ENCODE results near the gene AMOTL1.

Gene AMOTL1

DNA sequence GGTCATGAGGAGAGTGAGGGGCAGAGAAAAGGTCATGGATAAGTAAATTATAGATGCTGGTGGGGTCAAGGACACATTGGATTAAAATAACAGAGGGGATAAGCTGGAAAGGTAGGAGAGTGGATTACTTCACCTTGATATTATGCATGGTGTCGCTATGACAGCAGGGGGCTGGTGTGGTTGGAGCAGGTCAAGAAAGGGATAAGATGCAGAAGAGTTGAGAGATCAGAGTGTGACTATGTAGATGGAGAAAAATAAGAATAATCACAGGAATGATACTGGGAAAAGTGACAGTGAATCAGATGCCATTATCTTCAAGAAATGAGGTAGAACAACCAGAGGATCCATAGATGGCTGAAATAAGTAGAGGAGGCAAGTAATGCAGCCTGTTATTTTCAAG is 29.4 kb upstream of the AMOTL1 start:
- TF ChIP-seq, protein P1, sequence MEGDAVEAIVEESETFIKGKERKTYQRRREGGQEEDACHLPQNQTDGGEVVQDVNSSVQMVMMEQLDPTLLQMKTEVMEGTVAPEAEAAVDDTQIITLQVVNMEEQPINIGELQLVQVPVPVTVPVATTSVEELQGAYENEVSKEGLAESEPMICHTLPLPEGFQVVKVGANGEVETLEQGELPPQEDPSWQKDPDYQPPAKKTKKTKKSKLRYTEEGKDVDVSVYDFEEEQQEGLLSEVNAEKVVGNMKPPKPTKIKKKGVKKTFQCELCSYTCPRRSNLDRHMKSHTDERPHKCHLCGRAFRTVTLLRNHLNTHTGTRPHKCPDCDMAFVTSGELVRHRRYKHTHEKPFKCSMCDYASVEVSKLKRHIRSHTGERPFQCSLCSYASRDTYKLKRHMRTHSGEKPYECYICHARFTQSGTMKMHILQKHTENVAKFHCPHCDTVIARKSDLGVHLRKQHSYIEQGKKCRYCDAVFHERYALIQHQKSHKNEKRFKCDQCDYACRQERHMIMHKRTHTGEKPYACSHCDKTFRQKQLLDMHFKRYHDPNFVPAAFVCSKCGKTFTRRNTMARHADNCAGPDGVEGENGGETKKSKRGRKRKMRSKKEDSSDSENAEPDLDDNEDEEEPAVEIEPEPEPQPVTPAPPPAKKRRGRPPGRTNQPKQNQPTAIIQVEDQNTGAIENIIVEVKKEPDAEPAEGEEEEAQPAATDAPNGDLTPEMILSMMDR (IDR thresholded peaks at IDR 0.05; ENCODE audit: insufficient read depth, low read length) = no peak
- no peak for TF ChIP-seq SPI1 (IDR thresholded peaks at IDR 0.05; ENCODE audit: borderline replicate concordance, low read depth)
- TF ChIP-seq, protein P2, sequence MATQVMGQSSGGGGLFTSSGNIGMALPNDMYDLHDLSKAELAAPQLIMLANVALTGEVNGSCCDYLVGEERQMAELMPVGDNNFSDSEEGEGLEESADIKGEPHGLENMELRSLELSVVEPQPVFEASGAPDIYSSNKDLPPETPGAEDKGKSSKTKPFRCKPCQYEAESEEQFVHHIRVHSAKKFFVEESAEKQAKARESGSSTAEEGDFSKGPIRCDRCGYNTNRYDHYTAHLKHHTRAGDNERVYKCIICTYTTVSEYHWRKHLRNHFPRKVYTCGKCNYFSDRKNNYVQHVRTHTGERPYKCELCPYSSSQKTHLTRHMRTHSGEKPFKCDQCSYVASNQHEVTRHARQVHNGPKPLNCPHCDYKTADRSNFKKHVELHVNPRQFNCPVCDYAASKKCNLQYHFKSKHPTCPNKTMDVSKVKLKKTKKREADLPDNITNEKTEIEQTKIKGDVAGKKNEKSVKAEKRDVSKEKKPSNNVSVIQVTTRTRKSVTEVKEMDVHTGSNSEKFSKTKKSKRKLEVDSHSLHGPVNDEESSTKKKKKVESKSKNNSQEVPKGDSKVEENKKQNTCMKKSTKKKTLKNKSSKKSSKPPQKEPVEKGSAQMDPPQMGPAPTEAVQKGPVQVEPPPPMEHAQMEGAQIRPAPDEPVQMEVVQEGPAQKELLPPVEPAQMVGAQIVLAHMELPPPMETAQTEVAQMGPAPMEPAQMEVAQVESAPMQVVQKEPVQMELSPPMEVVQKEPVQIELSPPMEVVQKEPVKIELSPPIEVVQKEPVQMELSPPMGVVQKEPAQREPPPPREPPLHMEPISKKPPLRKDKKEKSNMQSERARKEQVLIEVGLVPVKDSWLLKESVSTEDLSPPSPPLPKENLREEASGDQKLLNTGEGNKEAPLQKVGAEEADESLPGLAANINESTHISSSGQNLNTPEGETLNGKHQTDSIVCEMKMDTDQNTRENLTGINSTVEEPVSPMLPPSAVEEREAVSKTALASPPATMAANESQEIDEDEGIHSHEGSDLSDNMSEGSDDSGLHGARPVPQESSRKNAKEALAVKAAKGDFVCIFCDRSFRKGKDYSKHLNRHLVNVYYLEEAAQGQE (IDR thresholded peaks at IDR 0.05; ENCODE audit: insufficient replicate concordance, low read depth) = no peak
- TF ChIP-seq POLR2AphosphoS5 (IDR thresholded peaks at IDR 0.05; ENCODE audit: low read depth) = no peak
- no peak for TF ChIP-seq GABPA (IDR thresholded peaks at IDR 0.05; ENCODE audit: low read depth)
- Histone ChIP-seq H3K4me3 (replicated peaks; ENCODE audit: insufficient read depth, low read length) (no peak overlapping the region), H3K27ac (replicated peaks) (no peak overlapping the region), H3K27me3 (ENCODE audit: insufficient read depth, poor library complexity, severe bottlenecking) (peaks cover 50% of the 10 kb centered on the region)
- DNase-seq (ENCODE audit: low read depth in 1 of 2, low spot score in 1 of 2) = no peak

DNA sequence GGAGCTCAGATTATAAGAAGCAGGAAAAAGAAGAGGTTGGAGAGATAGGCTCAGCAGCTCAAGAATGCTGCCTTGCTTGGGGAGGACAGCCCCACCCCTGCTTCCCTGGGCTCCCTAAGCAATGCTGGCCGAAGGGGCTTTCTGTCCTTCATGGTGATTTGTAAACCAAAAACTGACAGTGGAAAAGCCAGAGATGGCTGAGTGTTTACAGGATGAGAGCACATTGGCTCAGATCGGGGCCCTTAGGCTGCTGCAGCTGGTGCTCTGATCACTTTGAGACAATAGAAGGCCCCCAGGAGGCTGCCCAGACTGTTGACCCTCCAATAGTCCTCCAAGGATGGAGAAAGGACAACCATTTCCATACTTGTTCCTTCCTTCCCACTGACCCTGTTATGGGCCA is 28.8 kb upstream of the AMOTL1 start:
- H3K27ac ChIP-seq (replicated peaks) = no peak overlapping the region
- TF ChIP-seq, protein P2 (IDR thresholded peaks at IDR 0.05; ENCODE audit: insufficient replicate concordance, low read depth) = no peak
- TF ChIP-seq SPI1 (IDR thresholded peaks at IDR 0.05; ENCODE audit: borderline replicate concordance, low read depth) (no peak), POLR2AphosphoS5 (IDR thresholded peaks at IDR 0.05; ENCODE audit: low read depth) (no peak), GABPA (IDR thresholded peaks at IDR 0.05; ENCODE audit: low read depth) (no peak)
- TF ChIP-seq, protein P1 (IDR thresholded peaks at IDR 0.05; ENCODE audit: insufficient read depth, low read length) = no peak
- peaks cover 50% of the 10 kb centered on the region for H3K27me3 ChIP-seq (ENCODE audit: insufficient read depth, poor library complexity, severe bottlenecking)
- no peak overlapping the region for H3K4me3 ChIP-seq (replicated peaks; ENCODE audit: insufficient read depth, low read length)
- DNase-seq (ENCODE audit: low read depth in 1 of 2, low spot score in 1 of 2) = no peak

DNA sequence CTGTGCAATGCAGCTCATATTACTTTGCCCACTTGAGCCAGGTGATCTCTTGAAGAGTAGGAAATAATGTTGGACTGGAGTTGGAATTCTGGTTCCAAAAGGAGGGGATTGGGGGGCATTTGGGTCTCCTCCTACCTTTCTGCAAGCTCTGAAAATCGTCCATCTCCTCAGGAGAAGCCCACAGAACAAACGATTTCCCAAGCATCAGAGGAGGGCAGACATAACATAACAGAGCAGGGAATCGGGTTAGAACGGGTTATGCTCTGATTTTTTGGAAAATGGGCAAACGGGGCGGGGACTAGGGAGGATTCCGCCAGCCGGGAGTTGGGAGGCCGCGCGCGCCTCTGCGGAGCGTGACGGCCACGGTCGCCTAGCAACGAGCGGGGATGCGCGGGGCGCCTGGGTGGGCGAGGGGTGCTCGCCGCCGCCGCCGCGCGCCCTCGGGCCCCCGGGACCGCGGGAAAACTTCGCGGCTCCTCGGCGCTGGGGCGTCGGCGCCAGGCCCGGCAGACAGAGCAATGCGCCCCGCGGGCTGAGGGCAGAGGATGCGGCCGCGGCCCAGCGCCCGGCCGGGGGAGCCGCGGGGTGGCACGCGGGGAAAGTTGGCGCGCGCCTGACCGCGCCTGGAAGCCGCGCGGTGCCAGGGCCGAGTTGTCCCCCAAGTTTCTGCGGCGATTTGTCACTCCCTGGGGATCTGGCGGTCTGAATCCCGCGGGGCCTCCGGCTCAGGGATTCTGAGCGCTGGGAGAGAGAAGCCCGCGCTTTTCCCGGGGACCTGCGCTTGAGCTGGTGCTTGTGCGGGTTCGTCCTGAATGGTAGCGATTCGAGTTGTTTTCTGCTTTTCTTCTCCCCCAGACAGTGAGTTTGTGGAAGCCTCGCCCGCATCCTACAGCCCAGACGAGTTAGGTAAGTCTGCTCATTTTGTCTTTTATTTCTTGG is 27.8 kb upstream of the AMOTL1 start:
- DNase-seq (ENCODE audit: low read depth in 1 of 2, low spot score in 1 of 2) = no peak
- TF ChIP-seq POLR2AphosphoS5 (IDR thresholded peaks at IDR 0.05; ENCODE audit: low read depth) = no peak
- TF ChIP-seq, protein P2 (IDR thresholded peaks at IDR 0.05; ENCODE audit: insufficient replicate concordance, low read depth) = no peak
- TF ChIP-seq GABPA (IDR thresholded peaks at IDR 0.05; ENCODE audit: low read depth) = no peak
- TF ChIP-seq, protein P1 (IDR thresholded peaks at IDR 0.05; ENCODE audit: insufficient read depth, low read length) = no peak
- TF ChIP-seq SPI1 (IDR thresholded peaks at IDR 0.05; ENCODE audit: borderline replicate concordance, low read depth) = no peak
- peak overlapping the region; percentile 38 for H3K4me3 ChIP-seq (replicated peaks; ENCODE audit: insufficient read depth, low read length)

More for the DNA sequence above, 27.8 kb upstream of the AMOTL1 start:
- Histone ChIP-seq H3K27ac (replicated peaks) (no peak overlapping the region), H3K27me3 (ENCODE audit: insufficient read depth, poor library complexity, severe bottlenecking) (peaks cover 50% of the 10 kb centered on the region)
